Measurements from ENCODE around the gene FHIT.

Gene FHIT

DNA sequence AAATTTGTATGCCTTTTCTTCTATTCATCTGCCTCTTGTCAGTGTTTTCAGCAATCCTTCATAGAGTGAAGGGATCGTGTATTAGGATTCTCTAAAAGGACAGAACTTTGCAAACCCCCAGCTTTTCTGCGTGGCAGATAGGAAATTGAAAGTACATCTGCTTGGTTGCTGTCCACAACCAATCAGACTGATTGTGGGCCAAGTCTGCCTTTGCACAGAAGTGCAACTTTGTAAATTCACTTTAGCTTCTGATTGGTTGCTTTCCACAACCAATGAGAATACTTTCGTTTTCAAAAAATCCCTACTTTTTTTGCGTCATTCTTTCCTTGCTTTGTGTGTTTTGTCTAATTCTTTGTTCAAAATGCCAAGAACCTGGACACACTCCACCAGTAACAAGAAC, 847.4 kb downstream of the FHIT start:
- DNase-seq (ENCODE audit: low read depth, low spot score), result no peak

DNA sequence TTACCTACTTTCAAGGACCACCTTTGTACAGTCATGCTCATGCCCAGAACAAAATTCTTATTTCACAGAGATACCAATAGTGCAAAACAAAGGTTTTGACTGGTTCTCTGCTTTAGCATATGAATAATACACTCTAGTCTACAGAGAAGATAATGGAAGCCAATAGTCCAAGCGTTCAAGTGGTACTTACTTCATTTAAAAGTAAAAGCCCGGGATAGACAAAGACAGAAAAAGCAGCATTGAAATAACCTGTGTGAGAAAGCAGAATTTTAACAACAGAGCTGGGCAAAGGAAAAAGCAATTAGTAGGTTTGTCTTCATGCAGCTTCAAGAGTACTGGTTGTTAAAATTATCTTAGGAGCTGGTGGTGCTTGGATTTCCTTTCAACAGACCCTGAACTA, 848.3 kb downstream of the FHIT start:
- DNase-seq (ENCODE audit: low read depth, low spot score), result no peak

DNA sequence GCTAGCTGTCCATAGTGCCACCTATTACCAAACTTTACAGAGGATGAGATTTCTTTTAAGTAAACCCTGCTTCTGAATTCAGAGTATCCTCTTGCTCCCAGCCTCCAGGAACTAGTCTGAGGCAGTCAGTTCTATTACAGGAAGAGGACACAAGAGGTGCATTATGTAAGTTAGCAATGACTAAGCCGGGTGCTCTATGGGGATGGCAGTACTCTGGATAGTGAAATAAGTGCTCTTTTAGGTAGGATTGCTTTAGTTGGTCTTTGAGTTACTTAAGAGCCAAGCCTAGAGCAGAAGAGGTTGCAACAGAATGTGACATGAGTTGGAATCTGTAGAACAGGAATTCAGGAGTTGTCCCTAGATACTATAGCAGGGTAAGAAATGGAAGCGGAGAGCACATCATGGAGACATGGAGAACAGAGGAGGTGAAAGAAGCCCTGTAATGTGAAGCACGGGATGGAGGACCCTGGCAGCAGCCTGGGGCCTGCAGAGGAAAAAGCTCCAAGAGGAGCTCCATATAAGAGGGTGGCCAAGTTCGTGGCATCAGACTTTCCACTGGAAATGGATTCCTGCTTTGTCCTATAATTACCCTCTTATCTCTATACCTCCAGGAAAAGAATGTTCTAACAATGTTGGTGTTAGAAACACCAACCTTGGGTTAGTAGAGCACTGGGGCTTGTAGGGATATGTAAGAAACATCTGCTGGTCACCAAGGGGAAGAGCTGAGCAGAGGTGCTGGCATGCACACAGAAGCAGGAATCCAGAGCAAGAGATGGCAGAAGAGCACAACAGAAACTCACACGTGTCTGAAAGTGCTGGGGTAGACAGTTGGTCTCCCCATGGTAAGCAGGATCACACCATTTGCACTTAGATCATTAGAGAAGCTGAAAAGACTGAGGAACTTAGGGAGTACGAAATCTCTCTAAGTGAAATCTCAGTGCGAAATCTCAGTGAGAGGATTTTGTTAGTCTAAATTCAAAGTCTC, 851.1 kb downstream of the FHIT start:
- DNase-seq (ENCODE audit: low read depth, low spot score), result no peak

- DNase-seq (ENCODE audit: low read depth, low spot score), result no peak
These were observed 852.0 kb downstream of the FHIT start for GRCh38 chr3:60399292-60399691.

- DNase-seq (ENCODE audit: low read depth, low spot score), result no peak
These were observed 856.0 kb downstream of the FHIT start for GRCh38 chr3:60395173-60395762.

DNA sequence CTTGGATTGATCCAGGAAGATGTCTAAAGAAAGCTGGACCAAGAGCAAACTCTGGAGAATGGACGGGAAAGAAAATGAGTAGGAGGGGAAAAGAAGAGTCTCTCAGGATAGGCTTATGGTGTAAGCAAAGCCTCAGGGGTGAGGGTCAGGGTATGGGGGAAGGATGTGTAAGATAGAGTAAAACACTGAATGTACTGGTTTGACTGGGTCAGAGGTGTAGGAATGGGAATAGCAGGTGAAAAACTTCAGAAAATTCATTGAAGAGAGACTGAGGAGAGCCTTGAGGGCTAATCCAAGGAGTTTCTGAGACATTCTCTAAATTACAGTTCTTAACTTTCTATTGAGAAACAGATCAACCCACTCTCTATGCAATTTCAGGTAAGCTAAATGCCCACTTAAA, 857.3 kb downstream of the FHIT start:
- DNase-seq (ENCODE audit: low read depth, low spot score), result no peak

- DNase-seq (ENCODE audit: low read depth, low spot score), result no peak
These were observed 858.8 kb downstream of the FHIT start for GRCh38 chr3:60392501-60392900.

- DNase-seq (ENCODE audit: low read depth, low spot score), result no peak
These were observed 860.0 kb downstream of the FHIT start for GRCh38 chr3:60391292-60391691.

DNA sequence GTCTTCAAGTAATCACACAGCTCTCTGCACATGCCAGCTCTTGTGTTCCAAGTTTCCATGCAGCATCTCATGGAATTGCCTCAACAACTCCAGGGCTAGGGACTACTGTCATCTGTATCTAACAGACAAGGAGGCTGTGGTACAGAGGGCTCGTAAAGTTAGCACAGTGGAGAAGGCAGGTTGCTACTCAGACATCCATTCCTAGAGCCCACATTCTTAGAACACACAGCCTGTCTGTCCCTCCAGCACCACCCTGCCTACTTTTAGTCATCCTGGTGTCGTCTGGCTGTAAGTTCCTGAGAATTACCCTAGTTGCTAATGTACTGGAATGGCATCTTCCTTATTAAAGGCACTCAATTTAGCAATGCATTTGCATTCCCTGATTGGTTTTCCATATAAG, 862.5 kb downstream of the FHIT start:
- DNase-seq (ENCODE audit: low read depth, low spot score), result no peak

DNA sequence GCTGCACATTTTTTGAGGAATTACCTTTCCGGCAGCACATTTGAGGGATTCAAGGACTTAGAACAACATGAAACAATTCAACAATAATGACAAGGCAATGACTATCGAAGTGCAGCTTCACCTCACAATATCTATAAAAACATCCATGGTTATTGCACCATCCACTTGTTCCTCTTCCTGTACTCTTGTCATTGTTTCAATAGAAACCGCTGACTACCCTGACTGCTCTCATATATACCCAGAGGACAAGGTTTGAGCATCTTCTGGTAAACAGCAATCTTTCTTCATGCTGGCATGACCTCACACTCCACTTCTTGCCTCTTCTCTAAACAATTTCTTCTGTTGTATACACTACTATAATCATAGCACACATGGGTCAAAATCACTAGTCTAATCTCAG, 864.9 kb downstream of the FHIT start:
- no peak for DNase-seq (ENCODE audit: low read depth, low spot score)

GRCh38 chr3:60384341-60384740, 866.9 kb downstream of the FHIT start:
- no peak for DNase-seq (ENCODE audit: low read depth, low spot score)

- no peak for DNase-seq (ENCODE audit: low read depth, low spot score)
These were observed 867.9 kb downstream of the FHIT start for GRCh38 chr3:60383345-60383744.

GRCh38 chr3:60366486-60366885, 884.8 kb downstream of the FHIT start:
- no peak for DNase-seq (ENCODE audit: low read depth, low spot score)

GRCh38 chr3:60365360-60365759, 885.9 kb downstream of the FHIT start:
- no peak for DNase-seq (ENCODE audit: low read depth, low spot score)

DNA sequence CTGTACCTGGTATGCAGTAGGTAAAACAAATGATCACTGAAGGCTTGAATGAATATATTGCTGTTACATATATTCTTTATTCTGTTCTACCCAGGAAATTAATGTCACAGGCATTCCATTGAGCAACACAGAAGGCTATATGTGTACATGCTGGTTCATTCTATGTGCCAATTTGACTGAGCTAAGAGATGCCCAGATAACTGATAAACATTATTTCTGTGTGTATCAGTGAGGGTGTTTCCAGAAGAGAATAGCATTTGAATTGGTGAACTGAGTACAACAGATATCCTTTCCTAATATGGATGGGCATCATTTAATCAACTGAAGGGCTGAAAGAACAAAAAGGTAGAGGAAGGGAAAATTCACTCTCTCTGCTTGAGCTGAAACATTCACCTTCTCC, 886.8 kb downstream of the FHIT start:
- DNase-seq (ENCODE audit: low read depth, low spot score), result no peak

DNA sequence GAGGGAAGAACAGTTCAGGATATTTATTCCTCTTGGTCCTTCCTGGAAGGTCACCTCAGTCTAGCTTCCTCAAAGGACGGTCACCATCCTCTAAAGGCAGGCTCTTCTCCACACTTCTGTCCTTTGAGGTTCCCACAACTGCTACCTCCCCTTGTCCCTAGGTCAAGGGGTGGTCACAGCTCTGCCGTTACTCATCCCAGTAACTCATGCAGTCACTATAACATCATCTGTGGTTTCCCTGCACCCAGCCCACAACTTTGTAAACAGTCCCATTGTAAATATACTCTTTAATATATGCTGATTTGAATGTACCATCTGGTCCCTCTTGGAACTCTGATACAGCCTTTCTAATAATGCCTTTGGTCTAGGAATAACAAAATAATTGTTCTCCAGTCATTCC, 887.4 kb downstream of the FHIT start:
- DNase-seq (ENCODE audit: low read depth, low spot score), result no peak

DNA sequence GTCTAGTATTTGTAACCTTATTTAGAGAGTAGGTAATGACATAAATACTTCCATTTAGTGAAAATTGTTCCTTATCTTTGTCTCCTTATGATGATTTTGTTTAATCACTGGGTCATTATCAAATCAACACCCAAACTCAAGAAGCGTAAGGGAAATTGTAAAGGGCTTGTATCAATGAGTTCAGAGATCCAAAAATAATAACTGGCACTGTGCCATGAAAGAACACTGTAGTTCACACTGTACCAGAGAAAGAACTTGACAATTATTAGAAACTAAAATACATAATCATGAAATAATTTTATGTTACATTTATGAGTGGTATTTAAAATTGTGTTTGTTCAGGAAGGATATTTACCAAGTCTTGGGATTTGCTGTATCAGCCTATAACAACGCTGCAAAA, 895.4 kb downstream of the FHIT start:
- no peak for DNase-seq (ENCODE audit: low read depth, low spot score)

GRCh38 chr3:60351481-60351880, 899.8 kb downstream of the FHIT start:
- no peak for DNase-seq (ENCODE audit: low read depth, low spot score)

- DNase-seq (ENCODE audit: low read depth, low spot score), result no peak
These were observed 906.9 kb downstream of the FHIT start for GRCh38 chr3:60344340-60344739.

- no peak for DNase-seq (ENCODE audit: low read depth, low spot score)
These were observed 907.4 kb downstream of the FHIT start for GRCh38 chr3:60343831-60344230.

DNA sequence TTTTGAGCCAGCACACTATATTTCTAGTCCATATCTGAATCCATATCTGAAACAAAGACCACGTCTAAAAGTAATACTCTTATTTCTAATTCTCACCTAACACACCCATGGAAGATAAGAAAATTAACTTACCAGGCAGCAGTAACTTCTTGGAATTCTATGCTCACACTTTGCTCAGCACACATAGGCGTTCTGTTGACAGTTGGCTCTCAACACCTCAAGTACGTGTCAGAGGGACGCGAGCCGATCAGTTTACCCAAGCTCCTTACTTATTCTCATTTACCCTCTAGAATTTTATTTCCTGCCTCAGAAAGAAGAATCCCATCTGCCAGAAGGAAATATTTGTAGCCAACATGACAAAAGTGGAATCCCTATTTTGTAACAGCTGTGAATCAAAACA, 911.9 kb downstream of the FHIT start:
- no peak for DNase-seq (ENCODE audit: low read depth, low spot score)

- no peak for DNase-seq (ENCODE audit: low read depth, low spot score)
These were observed 913.8 kb downstream of the FHIT start for GRCh38 chr3:60337421-60337820.

- DNase-seq (ENCODE audit: low read depth, low spot score), result no peak
These were observed 915.2 kb downstream of the FHIT start for GRCh38 chr3:60336061-60336460.
